NOMO-1 (cell line): ENCODE results near the gene ATXN2.
A peak's percentile ranks its signal among the peaks of the same experiment; 100 is the strongest.

Experiments
- DNase-seq, 2 experiments: peaks; one replicate each; lab custom pipeline; 2025; ENCODE audit not compliant: unreplicated experiment in 2 of 2; lab: John Stamatoyannopoulos, UW

The ATXN2 gene

GRCh38 chr12:111441107-111441928, 157.8 kb downstream of the ATXN2 start:
- no peak for DNase-seq

- no peak for DNase-seq
These were observed 158.5 kb downstream of the ATXN2 start for GRCh38 chr12:111440631-111441030.

GRCh38 chr12:111440152-111440551, 159.0 kb downstream of the ATXN2 start:
- DNase-seq: no peak

GRCh38 chr12:111439657-111440151, 159.4 kb downstream of the ATXN2 start:
- DNase-seq: no peak

- DNase-seq: peak; percentile 74 to 82
These were observed 160.6 kb downstream of the ATXN2 start for GRCh38 chr12:111438481-111438880.

- peak; percentile 52 to 71 for DNase-seq
These were observed 161.2 kb downstream of the ATXN2 start for GRCh38 chr12:111437816-111438454.

- no peak for DNase-seq
These were observed 162.3 kb downstream of the ATXN2 start for GRCh38 chr12:111436811-111437210.

GRCh38 chr12:111436266-111436665, 162.8 kb downstream of the ATXN2 start:
- DNase-seq: no peak

- DNase-seq: no peak
These were observed 163.4 kb downstream of the ATXN2 start for GRCh38 chr12:111435661-111436201.

- no peak for DNase-seq
These were observed 164.3 kb downstream of the ATXN2 start for GRCh38 chr12:111434680-111435338.

- DNase-seq: no peak
These were observed 165.1 kb downstream of the ATXN2 start for GRCh38 chr12:111434049-111434448.

GRCh38 chr12:111431772-111432171, 167.3 kb downstream of the ATXN2 start:
- no peak for DNase-seq

GRCh38 chr12:111430433-111431353, 168.4 kb downstream of the ATXN2 start:
- DNase-seq: no peak

GRCh38 chr12:111429828-111430432, 169.2 kb downstream of the ATXN2 start:
- DNase-seq: no peak

GRCh38 chr12:111428728-111429175, 170.4 kb downstream of the ATXN2 start:
- DNase-seq: peak; percentile 48 to 77

GRCh38 chr12:111428081-111428727, 170.9 kb downstream of the ATXN2 start:
- DNase-seq: no peak

- DNase-seq: no peak
These were observed 171.6 kb downstream of the ATXN2 start for GRCh38 chr12:111427417-111428074.

GRCh38 chr12:111426344-111427185, 172.6 kb downstream of the ATXN2 start:
- no peak for DNase-seq
